Body of pancreas (tissue), 4 donors: ENCODE measurements around the gene SPAST. TPM values are rescaled to one million over a fixed set of nuclear protein-coding genes. Genes with fewer than 3 reads are reported as not detected.

Source experiments
- ATAC-seq: fragments of 150-250 bp; one replicate; pipeline ENCODE4 v1.9.1; 2016
- DNase-seq, 4 donors: peaks; one replicate each; pipeline ENCODE4 v3.0.0-alpha.2; 2019
- H3K27ac ChIP-seq, 4 donors: fragments of 200-600 bp; sonication (generic); 1 replicate in 3 of 4; 2 replicates in 1 of 4; pipeline versions ENCODE4 v1.5.1 to v1.6.1; 2016 to 2019; ENCODE audit warnings: mild to moderate bottlenecking in 1 of 4, mixed read lengths in 1 of 4, moderate library complexity in 1 of 4
- H3K27me3 ChIP-seq, 2 donors: fragments of 200-600 bp; sonication (generic); one replicate each; pipeline ENCODE4 v1.6.0; 2016; ENCODE audit warnings: mild to moderate bottlenecking in 1 of 2
- H3K36me3 ChIP-seq, 2 donors: fragments of 200-600 bp; sonication (generic); replicated peaks in 1 of 2; 2 replicates each; pipeline ENCODE4 v1.5.1; 2016; ENCODE audit warnings: low read depth in 2 of 2; ENCODE audit not compliant: insufficient read depth in 1 of 2
- H3K4me1 ChIP-seq: fragments of 200-600 bp; sonication (generic); one replicate; pipeline ENCODE4 v1.6.0; 2016
- H3K4me3 ChIP-seq, 2 donors: fragments of 200-600 bp; sonication (generic); 1 replicate in 1 of 2; 2 replicates in 1 of 2; pipeline ENCODE4 v1.5.1; 2016 to 2019
- H3K9me3 ChIP-seq, 3 donors: fragments of 200-600 bp; sonication (generic); 1 replicate in 2 of 3; 2 replicates in 1 of 3; pipeline ENCODE4 v1.5.1; 2016
- CTCF ChIP-seq, 7 experiments: fragments of 450-650 bp in 4 of 7; fragments of 200-600 bp in 3 of 7; sonication (generic) in 3 of 7; IDR thresholded peaks; one replicate each; pipeline ENCODE4 v1.5.1; 2016 to 2019; ENCODE audit warnings: antibody characterized with exemption in 7 of 7
- POLR2A ChIP-seq, 3 donors: fragments of 450-650 bp; IDR thresholded peaks; one replicate each; pipeline ENCODE4 v1.6.1; 2016; ENCODE audit warnings: antibody characterized with exemption in 3 of 3, mild to moderate bottlenecking in 2 of 3
- WGBS, 2 donors: methylation state at CpG; one replicate each; pipeline ENCODE4 v1.1.5; 2017; 5-methylcytosine and 5-hydroxymethylcytosine counted together
- intact Hi-C: fragments of 100-400 bp; cut with DNase I; formaldehyde crosslinking; loops from one replicate; pipeline ENCODE4 v1.15.1; 2023
- total RNA-seq, 2 donors: library from RNA; depleted of rRNA; stranded (reverse); fragments of >200 nt; gene quantifications; one replicate each; pipeline ENCODE4 v1.1.0, GENCODE V29; 2016

The SPAST gene
- total RNA-seq, 2 donors from 2014 or later: 10.6 to 23.7 TPM

DNA sequence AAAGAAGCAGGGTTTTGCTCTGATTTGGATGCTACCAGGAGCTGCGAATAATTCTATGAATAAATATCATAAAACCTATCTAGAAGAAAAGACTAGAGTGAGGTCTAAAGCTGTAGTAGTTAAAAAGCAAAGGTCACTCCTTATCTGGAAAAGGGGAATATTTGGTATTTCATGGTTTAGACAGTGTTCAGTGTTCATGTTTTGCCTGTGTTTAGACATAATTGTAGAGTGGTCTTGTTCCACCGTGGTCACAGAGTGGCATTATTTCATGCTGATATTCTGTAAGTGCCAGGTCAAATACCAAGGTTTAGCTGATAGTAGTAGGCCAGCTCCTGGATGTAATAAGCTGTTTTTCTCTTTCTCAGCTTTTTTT is 10.8 kb downstream of the SPAST start:
- Histone ChIP-seq H3K4me1 (no peaks in the 10 kb centered on the region), H3K27ac (no peak overlapping the region), H3K27me3 (no peaks in the 10 kb centered on the region), H3K9me3 (no peaks in the 10 kb centered on the region), H3K4me3 (no peak overlapping the region), H3K36me3 (no peaks in the 10 kb centered on the region)
- intact Hi-C loops: no loop called here
- DNase-seq: no peak
- no peak for TF ChIP-seq POLR2A (IDR thresholded peaks at IDR 0.05)
- no peak for TF ChIP-seq CTCF (IDR thresholded peaks at IDR 0.05)
- 38 to 62% methylated on average over 2 of the region's 2 CpGs for WGBS, 2 donors
- no peak for ATAC-seq

DNA sequence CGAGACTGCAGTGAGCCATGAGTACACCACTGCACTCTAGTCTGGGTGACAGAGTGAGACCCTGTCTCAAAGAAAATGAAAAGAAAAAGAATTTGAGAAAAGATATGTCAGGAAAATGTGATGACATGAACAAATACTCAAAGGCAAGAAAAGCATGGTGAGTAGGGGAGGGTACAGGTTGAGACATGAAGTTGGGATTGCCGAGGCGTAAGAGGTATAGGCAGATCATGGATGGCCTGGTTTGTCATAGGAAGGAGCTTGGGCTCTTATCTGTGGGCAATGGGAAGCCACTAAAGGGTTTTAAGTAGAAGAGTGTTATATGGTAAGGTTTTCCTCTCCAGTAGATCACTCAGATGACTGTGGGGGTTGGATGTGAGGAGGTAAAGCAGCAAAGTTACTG is 32.3 kb downstream of the SPAST start:
- TF ChIP-seq CTCF (IDR thresholded peaks at IDR 0.05) (no peak), POLR2A (IDR thresholded peaks at IDR 0.05) (no peak)
- intact Hi-C loops: no loop called here
- DNase-seq (no peak), ATAC-seq (no peak)
- H3K27ac ChIP-seq: no peak overlapping the region
- H3K36me3 ChIP-seq: no peaks in the 10 kb centered on the region
- no peak overlapping the region for H3K4me3 ChIP-seq
- no peaks in the 10 kb centered on the region for H3K4me1 ChIP-seq
- H3K27me3 ChIP-seq: no peaks in the 10 kb centered on the region
- no peaks in the 10 kb centered on the region for H3K9me3 ChIP-seq
- WGBS, 2 donors: 96 to 98% methylated on average over 3 of the region's 3 CpGs

- intact Hi-C loops: no loop called here
- WGBS, 2 donors: 92 to 100% methylated on average over 2 of the region's 2 CpGs
- ATAC-seq: no peak
- no peak for DNase-seq
- H3K4me1 ChIP-seq: no peaks in the 10 kb centered on the region
- no peak overlapping the region for H3K4me3 ChIP-seq
- H3K27ac ChIP-seq: no peak overlapping the region
- no peak for TF ChIP-seq CTCF (IDR thresholded peaks at IDR 0.05)
- no peak for TF ChIP-seq POLR2A (IDR thresholded peaks at IDR 0.05)
- H3K27me3 ChIP-seq: no peaks in the 10 kb centered on the region
- H3K9me3 ChIP-seq: peaks cover 0 to 5% (median 0%) of the 10 kb centered on the region in 3 donors
- peaks cover 6 to 8% of the 10 kb centered on the region in 2 donors for H3K36me3 ChIP-seq
Measured at GRCh38 chr2:32108111-32108510, 44.8 kb downstream of the SPAST start.

DNA sequence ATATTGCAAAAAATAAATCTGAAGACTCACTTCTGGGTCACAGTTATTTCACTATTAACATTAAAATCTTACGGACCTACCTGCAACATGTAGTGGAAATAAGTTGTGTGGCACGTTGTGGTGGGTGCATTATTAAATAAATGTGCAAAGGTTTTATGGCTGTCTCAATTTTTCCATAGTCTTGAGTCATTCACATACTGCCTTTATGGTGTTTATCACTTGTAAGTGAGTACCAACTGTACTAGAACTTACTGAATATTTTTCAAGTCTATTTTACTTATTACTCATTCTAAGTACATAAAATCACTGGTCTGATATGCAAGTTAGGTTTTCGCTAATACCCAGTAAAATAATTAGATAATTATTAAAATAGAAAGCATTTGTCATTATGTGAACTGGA is 54.7 kb downstream of the SPAST start:
- H3K4me1 ChIP-seq: no peaks in the 10 kb centered on the region
- WGBS, 2 donors: 85 to 93% methylated on average over 3 of the region's 3 CpGs
- no peaks in the 10 kb centered on the region for H3K9me3 ChIP-seq
- no peaks in the 10 kb centered on the region for H3K27me3 ChIP-seq
- intact Hi-C loops: no loop called here
- no peak overlapping the region for H3K4me3 ChIP-seq
- no peak overlapping the region for H3K27ac ChIP-seq
- no peaks in the 10 kb centered on the region for H3K36me3 ChIP-seq
- no peak for DNase-seq
- TF ChIP-seq POLR2A (IDR thresholded peaks at IDR 0.05) (no peak), CTCF (IDR thresholded peaks at IDR 0.05) (no peak)
- no peak for ATAC-seq

GRCh38 chr2:32119161-32119560 is 55.8 kb downstream of the SPAST start:
- Histone ChIP-seq H3K4me1 (no peaks in the 10 kb centered on the region), H3K9me3 (no peaks in the 10 kb centered on the region), H3K36me3 (no peaks in the 10 kb centered on the region), H3K27ac (no peak overlapping the region), H3K4me3 (no peak overlapping the region), H3K27me3 (no peaks in the 10 kb centered on the region)
- ATAC-seq: no peak
- intact Hi-C loops: no loop called here
- TF ChIP-seq POLR2A (IDR thresholded peaks at IDR 0.05): no peak
- no peak for TF ChIP-seq CTCF (IDR thresholded peaks at IDR 0.05)
- WGBS, 2 donors: 95 to 97% methylated on average over 2 of the region's 2 CpGs
- DNase-seq: no peak
